Measurements from ENCODE around the gene ZBTB40. TPM values are rescaled to one million over a fixed set of nuclear protein-coding genes. Genes with fewer than 3 reads are reported as not detected.

The ZBTB40 gene
- total and polyA plus RNA-seq, 9 of the 15 experiments (the other 6 are each of a cell fraction or from before 2014, with no cell fraction given) = 2.6 to 26.0 (median 18.8) TPM

DNA sequence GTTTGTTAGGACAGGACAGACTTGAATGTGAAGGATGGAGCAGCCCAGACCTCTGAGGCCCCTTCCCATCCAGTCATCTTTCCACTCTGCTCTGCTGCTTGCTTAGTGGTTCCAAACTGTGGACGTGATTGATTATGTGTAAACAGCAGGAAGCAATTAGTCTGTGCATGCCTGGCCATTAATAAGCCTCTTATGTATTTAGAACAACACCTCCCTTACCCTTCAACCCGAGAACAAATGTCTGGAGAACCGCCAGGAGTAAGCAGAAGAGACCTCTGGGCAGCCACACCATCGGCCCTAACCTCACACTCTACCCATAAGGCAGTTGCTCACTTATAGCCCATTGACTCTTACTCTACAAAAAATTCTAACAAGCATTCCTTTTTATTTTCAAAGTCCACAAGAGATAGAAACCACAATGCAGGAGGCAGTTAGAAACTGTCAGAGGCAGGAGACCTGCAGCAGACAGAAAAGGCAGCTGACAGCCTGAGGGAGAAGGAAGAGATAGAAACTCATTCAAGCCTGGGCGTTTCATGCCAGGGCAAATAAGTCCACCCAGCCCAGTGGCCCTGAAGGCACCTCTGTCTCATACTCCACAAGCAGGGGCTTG is 105.8 kb downstream of the ZBTB40 start:
- CTCF ChIA-PET (ENCODE audit: low intra/inter-chr PET ratio) = no interaction called here
- Histone ChIP-seq H3K36me3 (ENCODE audit: control insufficient read depth, insufficient read depth, low read length) (no peaks in the 10 kb centered on the region), H3K9ac (ENCODE audit: insufficient read depth in 1 of 2, low read depth in 2 of 2, low read length in 2 of 2) (no peak overlapping the region), H3K4me1 (replicated peaks in 1 of 2; ENCODE audit: control insufficient read depth in 2 of 2, insufficient read depth in 2 of 2, low read length in 2 of 2) (peaks cover 0 to 10% of the 10 kb centered on the region in 2 experiments; a peak in 1 of 5 replicates), H2AFZ (ENCODE audit: low read depth, low read length) (no peak overlapping the region), H3K27ac (ENCODE audit: extremely low read depth, low read depth, low read length) (no peak overlapping the region), H3K27me3 (ENCODE audit: control insufficient read depth in 2 of 2, insufficient read depth in 2 of 2, low read length in 2 of 2) (peaks cover 50 to 86% of the 10 kb centered on the region in 2 experiments), H3K9me1 (ENCODE audit: control insufficient read depth, insufficient read depth, low read length) (no peaks in the 10 kb centered on the region), H3K4me2 (ENCODE audit: insufficient read depth, low read length) (no peak overlapping the region), H3K79me2 (ENCODE audit: control insufficient read depth, insufficient read depth, low read length) (no peaks in the 10 kb centered on the region), H3K9me3 (replicated peaks; ENCODE audit: control insufficient read depth, insufficient read depth, low read depth, low read length) (no peaks in the 10 kb centered on the region), H4K20me1 (replicated peaks; ENCODE audit: control insufficient read depth, insufficient read depth, low read length) (peaks cover 43% of the 10 kb centered on the region), H3K4me3 (no peak overlapping the region)
- no peak for ATAC-seq
- 2% methylated on average over 5 of the region's 5 CpGs for WGBS (ENCODE audit: insufficient coverage, low coverage, missing lambda C conversion rate)
- POLR2A ChIA-PET = interaction anchor here (0.5 kb wide), 1 partner anchor 19 kb away, joined by 3 read pairs; no protein-coding TSS in a partner anchor
- BruUV-seq (replicated peaks) = no TSS peak
- in situ Hi-C loops (cut with MboI) = no loop called here
- no peak for DNase-seq (ENCODE audit: extremely low read depth in 1 of 4, low spot score in 3 of 4)
- FAIRE-seq = no peak
- intact Hi-C loops (cut with micrococcal nuclease) = no loop called here
- TF ChIP-seq JUN (IDR thresholded peaks at IDR 0.05; ENCODE audit: borderline replicate concordance, low read depth, low read length) (no peak), JUN (CRISPR knock-in tag; IDR thresholded peaks at IDR 0.05; ENCODE audit: borderline replicate concordance) (no peak), ARHGAP35 (IDR thresholded peaks at IDR 0.05; ENCODE audit: partially characterized antibody) (no peak), GABPB1 (CRISPR knock-in tag; IDR thresholded peaks at IDR 0.05) (no peak), MCM5 (IDR thresholded peaks at IDR 0.05; ENCODE audit: low read depth) (no peak), TCF7L2 (IDR thresholded peaks at IDR 0.05; ENCODE audit: low read depth, low read length) (no peak)
- TF ChIP-seq, protein P1, sequence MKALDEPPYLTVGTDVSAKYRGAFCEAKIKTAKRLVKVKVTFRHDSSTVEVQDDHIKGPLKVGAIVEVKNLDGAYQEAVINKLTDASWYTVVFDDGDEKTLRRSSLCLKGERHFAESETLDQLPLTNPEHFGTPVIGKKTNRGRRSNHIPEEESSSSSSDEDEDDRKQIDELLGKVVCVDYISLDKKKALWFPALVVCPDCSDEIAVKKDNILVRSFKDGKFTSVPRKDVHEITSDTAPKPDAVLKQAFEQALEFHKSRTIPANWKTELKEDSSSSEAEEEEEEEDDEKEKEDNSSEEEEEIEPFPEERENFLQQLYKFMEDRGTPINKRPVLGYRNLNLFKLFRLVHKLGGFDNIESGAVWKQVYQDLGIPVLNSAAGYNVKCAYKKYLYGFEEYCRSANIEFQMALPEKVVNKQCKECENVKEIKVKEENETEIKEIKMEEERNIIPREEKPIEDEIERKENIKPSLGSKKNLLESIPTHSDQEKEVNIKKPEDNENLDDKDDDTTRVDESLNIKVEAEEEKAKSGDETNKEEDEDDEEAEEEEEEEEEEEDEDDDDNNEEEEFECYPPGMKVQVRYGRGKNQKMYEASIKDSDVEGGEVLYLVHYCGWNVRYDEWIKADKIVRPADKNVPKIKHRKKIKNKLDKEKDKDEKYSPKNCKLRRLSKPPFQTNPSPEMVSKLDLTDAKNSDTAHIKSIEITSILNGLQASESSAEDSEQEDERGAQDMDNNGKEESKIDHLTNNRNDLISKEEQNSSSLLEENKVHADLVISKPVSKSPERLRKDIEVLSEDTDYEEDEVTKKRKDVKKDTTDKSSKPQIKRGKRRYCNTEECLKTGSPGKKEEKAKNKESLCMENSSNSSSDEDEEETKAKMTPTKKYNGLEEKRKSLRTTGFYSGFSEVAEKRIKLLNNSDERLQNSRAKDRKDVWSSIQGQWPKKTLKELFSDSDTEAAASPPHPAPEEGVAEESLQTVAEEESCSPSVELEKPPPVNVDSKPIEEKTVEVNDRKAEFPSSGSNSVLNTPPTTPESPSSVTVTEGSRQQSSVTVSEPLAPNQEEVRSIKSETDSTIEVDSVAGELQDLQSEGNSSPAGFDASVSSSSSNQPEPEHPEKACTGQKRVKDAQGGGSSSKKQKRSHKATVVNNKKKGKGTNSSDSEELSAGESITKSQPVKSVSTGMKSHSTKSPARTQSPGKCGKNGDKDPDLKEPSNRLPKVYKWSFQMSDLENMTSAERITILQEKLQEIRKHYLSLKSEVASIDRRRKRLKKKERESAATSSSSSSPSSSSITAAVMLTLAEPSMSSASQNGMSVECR (CRISPR knock-in tag; IDR thresholded peaks at IDR 0.05) = no peak
- TF ChIP-seq, protein P2, sequence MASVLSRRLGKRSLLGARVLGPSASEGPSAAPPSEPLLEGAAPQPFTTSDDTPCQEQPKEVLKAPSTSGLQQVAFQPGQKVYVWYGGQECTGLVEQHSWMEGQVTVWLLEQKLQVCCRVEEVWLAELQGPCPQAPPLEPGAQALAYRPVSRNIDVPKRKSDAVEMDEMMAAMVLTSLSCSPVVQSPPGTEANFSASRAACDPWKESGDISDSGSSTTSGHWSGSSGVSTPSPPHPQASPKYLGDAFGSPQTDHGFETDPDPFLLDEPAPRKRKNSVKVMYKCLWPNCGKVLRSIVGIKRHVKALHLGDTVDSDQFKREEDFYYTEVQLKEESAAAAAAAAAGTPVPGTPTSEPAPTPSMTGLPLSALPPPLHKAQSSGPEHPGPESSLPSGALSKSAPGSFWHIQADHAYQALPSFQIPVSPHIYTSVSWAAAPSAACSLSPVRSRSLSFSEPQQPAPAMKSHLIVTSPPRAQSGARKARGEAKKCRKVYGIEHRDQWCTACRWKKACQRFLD (CRISPR knock-in tag; IDR thresholded peaks at IDR 0.05) = no peak
- TF ChIP-seq, protein P3, sequence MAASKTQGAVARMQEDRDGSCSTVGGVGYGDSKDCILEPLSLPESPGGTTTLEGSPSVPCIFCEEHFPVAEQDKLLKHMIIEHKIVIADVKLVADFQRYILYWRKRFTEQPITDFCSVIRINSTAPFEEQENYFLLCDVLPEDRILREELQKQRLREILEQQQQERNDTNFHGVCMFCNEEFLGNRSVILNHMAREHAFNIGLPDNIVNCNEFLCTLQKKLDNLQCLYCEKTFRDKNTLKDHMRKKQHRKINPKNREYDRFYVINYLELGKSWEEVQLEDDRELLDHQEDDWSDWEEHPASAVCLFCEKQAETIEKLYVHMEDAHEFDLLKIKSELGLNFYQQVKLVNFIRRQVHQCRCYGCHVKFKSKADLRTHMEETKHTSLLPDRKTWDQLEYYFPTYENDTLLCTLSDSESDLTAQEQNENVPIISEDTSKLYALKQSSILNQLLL (CRISPR knock-in tag; IDR thresholded peaks at IDR 0.05; ENCODE audit: borderline replicate concordance) = no peak
- TF ChIP-seq, protein P4, sequence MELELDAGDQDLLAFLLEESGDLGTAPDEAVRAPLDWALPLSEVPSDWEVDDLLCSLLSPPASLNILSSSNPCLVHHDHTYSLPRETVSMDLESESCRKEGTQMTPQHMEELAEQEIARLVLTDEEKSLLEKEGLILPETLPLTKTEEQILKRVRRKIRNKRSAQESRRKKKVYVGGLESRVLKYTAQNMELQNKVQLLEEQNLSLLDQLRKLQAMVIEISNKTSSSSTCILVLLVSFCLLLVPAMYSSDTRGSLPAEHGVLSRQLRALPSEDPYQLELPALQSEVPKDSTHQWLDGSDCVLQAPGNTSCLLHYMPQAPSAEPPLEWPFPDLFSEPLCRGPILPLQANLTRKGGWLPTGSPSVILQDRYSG (tag; conservative IDR thresholded peaks at IDR 0.05; ENCODE audit: low read depth) = no peak
- TF ChIP-seq, protein P5, sequence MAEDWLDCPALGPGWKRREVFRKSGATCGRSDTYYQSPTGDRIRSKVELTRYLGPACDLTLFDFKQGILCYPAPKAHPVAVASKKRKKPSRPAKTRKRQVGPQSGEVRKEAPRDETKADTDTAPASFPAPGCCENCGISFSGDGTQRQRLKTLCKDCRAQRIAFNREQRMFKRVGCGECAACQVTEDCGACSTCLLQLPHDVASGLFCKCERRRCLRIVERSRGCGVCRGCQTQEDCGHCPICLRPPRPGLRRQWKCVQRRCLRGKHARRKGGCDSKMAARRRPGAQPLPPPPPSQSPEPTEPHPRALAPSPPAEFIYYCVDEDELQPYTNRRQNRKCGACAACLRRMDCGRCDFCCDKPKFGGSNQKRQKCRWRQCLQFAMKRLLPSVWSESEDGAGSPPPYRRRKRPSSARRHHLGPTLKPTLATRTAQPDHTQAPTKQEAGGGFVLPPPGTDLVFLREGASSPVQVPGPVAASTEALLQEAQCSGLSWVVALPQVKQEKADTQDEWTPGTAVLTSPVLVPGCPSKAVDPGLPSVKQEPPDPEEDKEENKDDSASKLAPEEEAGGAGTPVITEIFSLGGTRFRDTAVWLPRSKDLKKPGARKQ (CRISPR knock-in tag; IDR thresholded peaks at IDR 0.05) = no peak

Data from K562 (cell line).